Activated naive CD8-positive, alpha-beta T cell (primary cell): ENCODE data around the gene FAM170A.

Source experiments
- H3K27ac Mint-ChIP-seq: one replicate; pipeline ENCODE4 v1.8.0; 2021; ENCODE audit warnings: mixed read lengths
- H3K27me3 Mint-ChIP-seq: one replicate; pipeline ENCODE4 v1.8.0; 2021; ENCODE audit warnings: mixed read lengths
- H3K36me3 Mint-ChIP-seq: one replicate; pipeline ENCODE4 v1.8.0; 2021; ENCODE audit warnings: mixed read lengths
- H3K4me1 Mint-ChIP-seq: one replicate; pipeline ENCODE4 v1.8.0; 2021; ENCODE audit warnings: low read depth, mixed read lengths
- H3K4me3 Mint-ChIP-seq: one replicate; pipeline ENCODE4 v1.8.0; 2021; ENCODE audit warnings: mild to moderate bottlenecking, mixed read lengths
- H3K9me3 Mint-ChIP-seq: one replicate; pipeline ENCODE4 v1.8.0; 2021; ENCODE audit warnings: low read depth, mixed read lengths

FAM170A gene

DNA sequence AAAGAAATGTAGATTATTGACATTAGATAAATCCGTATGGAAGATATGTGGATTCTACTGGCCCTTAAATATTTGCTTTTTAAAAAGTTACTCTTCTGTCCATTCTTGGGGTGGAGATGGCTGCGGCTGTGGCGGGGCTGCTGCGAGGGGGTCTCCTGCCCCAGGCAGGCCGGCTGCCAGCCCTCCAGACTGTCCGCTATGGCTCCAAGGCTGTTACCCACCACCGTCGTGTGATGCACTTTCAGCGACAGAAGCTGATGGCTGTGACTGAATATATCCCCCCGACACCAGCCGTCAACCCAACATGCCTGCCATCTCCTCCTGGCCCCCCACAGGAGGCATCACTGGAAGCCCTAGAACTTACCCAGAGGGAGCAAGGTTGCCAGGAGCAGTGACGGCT is 50.7 kb downstream of the FAM170A start:
- no peaks in the 10 kb centered on the region for H3K36me3 Mint-ChIP-seq
- no peak overlapping the region for H3K27ac Mint-ChIP-seq
- H3K4me1 Mint-ChIP-seq: no peaks in the 10 kb centered on the region
- H3K9me3 Mint-ChIP-seq: peaks cover 3% of the 10 kb centered on the region
- H3K4me3 Mint-ChIP-seq: no peak overlapping the region
- peaks cover 5% of the 10 kb centered on the region for H3K27me3 Mint-ChIP-seq

DNA sequence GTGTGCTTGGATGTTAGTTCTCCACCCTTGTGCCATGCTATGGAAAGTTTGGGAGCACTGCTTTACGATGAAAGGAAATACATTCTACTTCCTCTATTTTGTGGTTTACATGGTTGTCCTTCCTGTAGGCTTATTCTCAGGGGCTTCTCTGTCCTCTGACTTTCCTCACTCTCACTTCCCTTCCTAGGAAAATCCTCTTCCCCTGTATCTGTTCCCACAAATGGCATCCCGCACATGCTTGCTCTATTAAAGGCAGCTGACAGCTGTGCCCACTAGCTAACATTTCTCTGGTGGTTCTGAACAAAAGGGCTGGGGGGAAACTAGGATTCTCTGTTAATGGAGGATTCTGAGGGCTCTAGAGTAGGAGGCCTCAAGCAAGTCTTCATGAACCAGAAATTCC is 52.4 kb downstream of the FAM170A start:
- Mint-ChIP-seq H3K4me3 (no peak overlapping the region), H3K27me3 (peaks cover 5% of the 10 kb centered on the region), H3K27ac (no peak overlapping the region), H3K4me1 (no peaks in the 10 kb centered on the region), H3K36me3 (no peaks in the 10 kb centered on the region), H3K9me3 (peaks cover 3% of the 10 kb centered on the region)

DNA sequence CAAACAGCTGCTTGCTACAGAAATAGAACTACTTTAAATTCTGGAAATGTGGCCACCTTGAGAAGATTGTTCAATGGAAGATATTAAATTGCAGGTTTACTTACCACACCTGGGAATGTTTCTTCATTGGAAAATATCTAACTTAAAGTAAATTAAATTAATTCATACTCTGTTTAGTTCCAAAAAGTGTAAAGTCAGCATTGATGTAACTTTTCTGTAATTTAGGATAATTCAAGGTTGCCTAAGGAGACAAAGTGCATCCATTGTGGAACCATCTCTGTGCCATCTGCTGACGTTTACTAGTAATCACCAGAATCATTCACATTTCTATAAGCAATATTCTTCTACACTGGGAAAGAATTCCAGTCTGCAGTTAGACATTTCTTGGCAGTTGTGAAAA is 53.0 kb downstream of the FAM170A start:
- H3K4me3 Mint-ChIP-seq: no peak overlapping the region
- no peak overlapping the region for H3K27ac Mint-ChIP-seq

More for the DNA sequence above, 53.0 kb downstream of the FAM170A start:
- Mint-ChIP-seq H3K27me3 (peaks cover 5% of the 10 kb centered on the region), H3K9me3 (peaks cover 3% of the 10 kb centered on the region), H3K36me3 (no peaks in the 10 kb centered on the region), H3K4me1 (no peaks in the 10 kb centered on the region)
